SU-DHL-6 (cell line): ENCODE data around the gene PDGFA.

ENCODE experiments used
- H2AFZ ChIP-seq: fragments of 200-600 bp; sonication (generic); 2 replicates; pipeline ENCODE4 v1.6.1; 2014; ENCODE audit warnings: low read depth, mild to moderate bottlenecking, moderate library complexity, mixed read lengths, antibody characterized with exemption, low read length; ENCODE audit not compliant: severe bottlenecking
- H3F3A ChIP-seq: fragments of 200-600 bp; shearing (Covaris generic); 2 replicates; pipeline ENCODE4 v1.6.0; 2016; ENCODE audit warnings: antibody characterized with exemption, mild to moderate bottlenecking; ENCODE audit not compliant: insufficient read depth
- H3K27ac ChIP-seq: fragments of 200-600 bp; sonication (generic); 2 replicates; pipeline ENCODE4 v1.5.1; 2016; ENCODE audit warnings: low read depth, mild to moderate bottlenecking, low read length, moderate library complexity, mixed read lengths
- H3K27me3 ChIP-seq: fragments of 200-600 bp; sonication (generic), shearing (Covaris generic); 2 replicates; pipeline ENCODE4 v1.6.0; 2014; ENCODE audit warnings: mild to moderate bottlenecking, low read length
- H3K36me3 ChIP-seq: fragments of 200-600 bp; sonication (generic); 2 replicates; pipeline ENCODE4 v1.6.1; 2014; ENCODE audit warnings: mild to moderate bottlenecking, low read length, mixed read lengths
- H3K4me2 ChIP-seq: fragments of 300-600, 200-600 bp; shearing (Covaris generic), sonication (generic); 2 replicates; pipeline ENCODE4 v1.6.0; 2014; ENCODE audit warnings: low read length, low read depth, mild to moderate bottlenecking; ENCODE audit not compliant: poor library complexity, severe bottlenecking
- H3K4me3 ChIP-seq: fragments of 200-600 bp; sonication (generic); 2 replicates; pipeline ENCODE4 v1.5.1; 2014; ENCODE audit warnings: antibody characterized with exemption, low read length, mild to moderate bottlenecking, mixed read lengths; ENCODE audit not compliant: insufficient read depth, poor library complexity, severe bottlenecking
- H3K79me2 ChIP-seq: fragments of 200-600 bp; sonication (generic); 2 replicates; pipeline ENCODE4 v1.6.1; 2014; ENCODE audit warnings: mild to moderate bottlenecking, low read length, moderate library complexity; ENCODE audit not compliant: insufficient read depth
- H3K9ac ChIP-seq: fragments of 200-600 bp; sonication (generic); 2 replicates; pipeline ENCODE4 v1.7.0; 2014; ENCODE audit warnings: mild to moderate bottlenecking, low read length
- H3K9me2 ChIP-seq: fragments of 200-600 bp; sonication (generic); replicated peaks from 2 replicates; pipeline ENCODE4 v1.6.1; 2014; ENCODE audit warnings: low read length; ENCODE audit not compliant: insufficient read depth
- H3K9me3 ChIP-seq: fragments of 200-600 bp; sonication (generic); 2 replicates; pipeline ENCODE4 v1.6.1; 2014; ENCODE audit warnings: low read length, mixed read lengths; ENCODE audit not compliant: insufficient read depth
- H4K20me1 ChIP-seq: fragments of 200-600 bp; sonication (generic); 2 replicates; pipeline ENCODE4 v1.6.1; 2014; ENCODE audit warnings: low read depth, mild to moderate bottlenecking, antibody characterized with exemption, low read length, moderate library complexity, mixed read lengths
- CTCF ChIP-seq: fragments of 200-600 bp; sonication (generic); IDR thresholded peaks from one replicate; pipeline ENCODE4 v1.5.1; 2017; ENCODE audit warnings: antibody characterized with exemption, mild to moderate bottlenecking, low read length, moderate library complexity; ENCODE audit not compliant: insufficient read depth, poor library complexity, severe bottlenecking
- EZH2phosphoT487 ChIP-seq: fragments of 200-600 bp; sonication (generic), shearing (Covaris generic); conservative IDR thresholded peaks from 2 replicates; pipeline ENCODE4 v1.6.1; 2018; ENCODE audit warnings: mild to moderate bottlenecking, antibody characterized with exemption, low read length, moderate library complexity, mixed read lengths

The PDGFA gene

GRCh38 chr7:505171-505570, 14.5 kb downstream of the PDGFA start:
- no peaks in the 10 kb centered on the region for H3K79me2 ChIP-seq
- no peak for TF ChIP-seq CTCF
- TF ChIP-seq EZH2phosphoT487: no peak
- H3K27me3 ChIP-seq: no peaks in the 10 kb centered on the region
- H4K20me1 ChIP-seq: no peaks in the 10 kb centered on the region
- no peaks in the 10 kb centered on the region for H3K36me3 ChIP-seq
- H3K4me2 ChIP-seq: no peak overlapping the region
- no peak overlapping the region for H3K4me3 ChIP-seq
- H2AFZ ChIP-seq: no peak overlapping the region
- H3F3A ChIP-seq: no peaks in the 10 kb centered on the region
- H3K9me3 ChIP-seq: no peaks in the 10 kb centered on the region
- H3K27ac ChIP-seq: no peak overlapping the region
- no peak overlapping the region for H3K9ac ChIP-seq
- H3K9me2 ChIP-seq: no peaks in the 10 kb centered on the region

- TF ChIP-seq EZH2phosphoT487: no peak
- TF ChIP-seq CTCF: no peak
- Histone ChIP-seq H3K27me3 (no peaks in the 10 kb centered on the region), H3K4me2 (no peak overlapping the region), H3K79me2 (no peaks in the 10 kb centered on the region), H3F3A (no peaks in the 10 kb centered on the region), H4K20me1 (no peaks in the 10 kb centered on the region), H3K4me3 (no peak overlapping the region), H3K27ac (no peak overlapping the region), H3K9me2 (no peaks in the 10 kb centered on the region), H3K36me3 (no peaks in the 10 kb centered on the region), H2AFZ (no peak overlapping the region), H3K9me3 (no peaks in the 10 kb centered on the region), H3K9ac (no peak overlapping the region)
These were observed 15.2 kb downstream of the PDGFA start for GRCh38 chr7:504221-505111.

- Histone ChIP-seq H3K27ac (no peak overlapping the region), H3K4me2 (no peak overlapping the region), H2AFZ (no peak overlapping the region), H3K4me3 (no peak overlapping the region), H4K20me1 (no peaks in the 10 kb centered on the region), H3K9me3 (no peaks in the 10 kb centered on the region), H3K36me3 (no peaks in the 10 kb centered on the region), H3K27me3 (no peaks in the 10 kb centered on the region), H3K9ac (no peak overlapping the region), H3K79me2 (no peaks in the 10 kb centered on the region), H3F3A (no peaks in the 10 kb centered on the region), H3K9me2 (no peaks in the 10 kb centered on the region)
- TF ChIP-seq EZH2phosphoT487 (no peak), CTCF (no peak)
These were observed 16.0 kb downstream of the PDGFA start for GRCh38 chr7:503575-504111.
